K562 (cell line): ENCODE measurements around the gene BAIAP3. TPM values are rescaled to one million over a fixed set of nuclear protein-coding genes. Genes with fewer than 3 reads are reported as not detected.
A peak's percentile ranks its signal among the peaks of the same experiment; 100 is the strongest.

ENCODE experiments used
- CHD1 ChIP-seq: fragments of 200-600 bp; sonication (generic); IDR thresholded peaks from one replicate; pipeline ENCODE4 v1.6.1; 2012; ENCODE audit warnings: mild to moderate bottlenecking, moderate library complexity, low read length, inconsistent platforms
- CXXC5 ChIP-seq: fragments of 250-450 bp; sonication (Bioruptor Pico); IDR thresholded peaks from 2 replicates; pipeline ENCODE4 v1.8.0; 2022; ENCODE audit warnings: inconsistent platforms, mild to moderate bottlenecking, moderate library complexity
- E2F6 ChIP-seq, 2 experiments: IDR thresholded peaks; 2 replicates each; pipeline ENCODE4 v1.6.1; 2011; ENCODE audit warnings: borderline replicate concordance in 1 of 2, control low read depth in 1 of 2, low read depth in 1 of 2, low read length in 1 of 2, mild to moderate bottlenecking in 1 of 2, mixed read lengths in 1 of 2, moderate library complexity in 1 of 2; ENCODE audit not compliant: insufficient read depth in 1 of 2, insufficient read length in 1 of 2, poor library complexity in 1 of 2, severe bottlenecking in 1 of 2; ENCODE audit errors: extremely low read depth in 1 of 2
- ID3 ChIP-seq, 2 experiments: fragments of 250-450 bp in 1 of 2; fragments of 450-650 bp in 1 of 2; sonication (Bioruptor Pico) in 1 of 2; IDR thresholded peaks; 2 replicates each; pipeline versions ENCODE4 v1.6.1 to v1.8.0; 2016 to 2021; ENCODE audit warnings: mild to moderate bottlenecking in 2 of 2, moderate library complexity in 2 of 2, missing compliant biosample characterization in 1 of 2, missing genetic modification characterization in 1 of 2
- MAFF ChIP-seq: IDR thresholded peaks from 2 replicates; pipeline ENCODE4 v1.6.1; 2012; ENCODE audit warnings: low read length, improper control_type of control experiment
- MED1 ChIP-seq: sonication (generic); formaldehyde crosslinking; IDR thresholded peaks from 2 replicates; pipeline ENCODE4 v1.8.1; 2023; ENCODE audit warnings: missing genetic modification reagents, borderline replicate concordance
- PBX2 ChIP-seq, 2 experiments: IDR thresholded peaks in 1 of 2; conservative IDR thresholded peaks in 1 of 2; 2 replicates each; pipeline ENCODE4 v1.6.1; 2016; ENCODE audit warnings: low read depth in 2 of 2, mild to moderate bottlenecking in 1 of 2, missing compliant biosample characterization in 1 of 2, missing genetic modification characterization in 1 of 2, moderate library complexity in 1 of 2
- PCBP1 ChIP-seq: fragments of 200-400 bp; formaldehyde crosslinking; IDR thresholded peaks from 2 replicates; pipeline ENCODE4 v1.6.1; 2018; ENCODE audit warnings: mild to moderate bottlenecking, low read depth, low read length; ENCODE audit not compliant: poor library complexity, severe bottlenecking
- SRSF1 ChIP-seq: fragments of 200-400 bp; formaldehyde crosslinking; IDR thresholded peaks from 2 replicates; pipeline ENCODE4 v1.6.1; 2017; ENCODE audit warnings: mild to moderate bottlenecking, low read depth, low read length, moderate library complexity
- TAF9B ChIP-seq: fragments of 450-650 bp; IDR thresholded peaks from 2 replicates; pipeline ENCODE4 v1.6.1; 2018; ENCODE audit warnings: mild to moderate bottlenecking; ENCODE audit not compliant: partially characterized antibody
- TARDBP ChIP-seq: fragments of 450-650 bp; IDR thresholded peaks from 2 replicates; pipeline ENCODE4 v1.6.1; 2016
- ZC3H8 ChIP-seq: fragments of 450-650 bp; IDR thresholded peaks from 2 replicates; pipeline ENCODE4 v1.6.1; 2017
- ZNF354B ChIP-seq: fragments of 250-450 bp; sonication (Bioruptor Pico); IDR thresholded peaks from 2 replicates; pipeline ENCODE4 v1.4.0; 2020
- polyA plus RNA-seq, 8 experiments: library from polyadenylated mRNA; depleted of rRNA in 4 of 8; stranded (reverse) in 5 of 8; unstranded in 3 of 8; fragments of >200 nt; fragmentation: Nextera tagmentation in 2 of 8; fragmentation: Illumina TruSeq in 1 of 8; extraction: Ambion mirVana in 2 of 8; extraction: Trizol in 1 of 8; gene quantifications; 2 replicates each; pipeline versions ENCODE4 v1.2.1 to v1.2.3, GENCODE V29; 2011 to 2014; ENCODE audit warnings: inconsistent platforms in 1 of 8, missing spikeins in 1 of 8
- total RNA-seq, 7 experiments: library from RNA; depleted of rRNA in 6 of 7; stranded (reverse); fragments of >200 nt in 6 of 7; fragmentation: Illumina TruSeq in 2 of 7; extraction: Trizol in 2 of 7; gene quantifications; 2 replicates each; pipeline versions ENCODE4 v1.2.1 to v1.2.3, GENCODE V29; 2011 to 2021; ENCODE audit warnings: low replicate concordance in 1 of 7
- TF ChIP-seq, protein P1 (sequence below): sonication (generic); formaldehyde crosslinking; IDR thresholded peaks from 2 replicates; pipeline ENCODE4 v1.8.0; 2022; ENCODE audit warnings: mild to moderate bottlenecking, missing genetic modification reagents
- TF ChIP-seq, protein P2 (sequence below), 2 experiments: fragments of 450-650 bp in 1 of 2; sonication (generic) in 1 of 2; formaldehyde crosslinking in 1 of 2; IDR thresholded peaks in 1 of 2; conservative IDR thresholded peaks in 1 of 2; 2 replicates each; pipeline versions ENCODE4 v1.6.1 to v1.8.1; 2016 to 2023; ENCODE audit warnings: mild to moderate bottlenecking in 2 of 2, moderate library complexity in 2 of 2, inconsistent platforms in 1 of 2, missing genetic modification reagents in 1 of 2

The BAIAP3 gene
- total and polyA plus RNA-seq, 9 of the 15 experiments (the other 6 are each of a cell fraction or from before 2014, with no cell fraction given): 0.03 to 4.5 (median 0.57) TPM; not detected in 1

- no peak for TF ChIP-seq ZC3H8
- no peak for TF ChIP-seq ZNF354B
- no peak; the same call in 1 of the 2 replicates for TF ChIP-seq MED1 (CRISPR knock-in tag)
- no peak for TF ChIP-seq TAF9B
- 0 out of 2 replicates have a peak, but pooled peaks have one; percentile 25 for TF ChIP-seq TARDBP
- no peak for TF ChIP-seq PBX2 (CRISPR knock-in tag; IDR thresholded peaks at IDR 0.05; ENCODE audit: low read depth)
- no peak for TF ChIP-seq PBX2 (tag; conservative IDR thresholded peaks at IDR 0.05; ENCODE audit: low read depth)
- TF ChIP-seq ID3 (CRISPR knock-in tag; IDR thresholded peaks at IDR 0.05): no peak
- TF ChIP-seq ID3 (tag; IDR thresholded peaks at IDR 0.05): 0 out of 2 replicates have a peak, but pooled peaks have one; percentile 64
- TF ChIP-seq MAFF: peak; percentile 23; the same call in 1 of the 2 replicates
- TF ChIP-seq, protein P1, sequence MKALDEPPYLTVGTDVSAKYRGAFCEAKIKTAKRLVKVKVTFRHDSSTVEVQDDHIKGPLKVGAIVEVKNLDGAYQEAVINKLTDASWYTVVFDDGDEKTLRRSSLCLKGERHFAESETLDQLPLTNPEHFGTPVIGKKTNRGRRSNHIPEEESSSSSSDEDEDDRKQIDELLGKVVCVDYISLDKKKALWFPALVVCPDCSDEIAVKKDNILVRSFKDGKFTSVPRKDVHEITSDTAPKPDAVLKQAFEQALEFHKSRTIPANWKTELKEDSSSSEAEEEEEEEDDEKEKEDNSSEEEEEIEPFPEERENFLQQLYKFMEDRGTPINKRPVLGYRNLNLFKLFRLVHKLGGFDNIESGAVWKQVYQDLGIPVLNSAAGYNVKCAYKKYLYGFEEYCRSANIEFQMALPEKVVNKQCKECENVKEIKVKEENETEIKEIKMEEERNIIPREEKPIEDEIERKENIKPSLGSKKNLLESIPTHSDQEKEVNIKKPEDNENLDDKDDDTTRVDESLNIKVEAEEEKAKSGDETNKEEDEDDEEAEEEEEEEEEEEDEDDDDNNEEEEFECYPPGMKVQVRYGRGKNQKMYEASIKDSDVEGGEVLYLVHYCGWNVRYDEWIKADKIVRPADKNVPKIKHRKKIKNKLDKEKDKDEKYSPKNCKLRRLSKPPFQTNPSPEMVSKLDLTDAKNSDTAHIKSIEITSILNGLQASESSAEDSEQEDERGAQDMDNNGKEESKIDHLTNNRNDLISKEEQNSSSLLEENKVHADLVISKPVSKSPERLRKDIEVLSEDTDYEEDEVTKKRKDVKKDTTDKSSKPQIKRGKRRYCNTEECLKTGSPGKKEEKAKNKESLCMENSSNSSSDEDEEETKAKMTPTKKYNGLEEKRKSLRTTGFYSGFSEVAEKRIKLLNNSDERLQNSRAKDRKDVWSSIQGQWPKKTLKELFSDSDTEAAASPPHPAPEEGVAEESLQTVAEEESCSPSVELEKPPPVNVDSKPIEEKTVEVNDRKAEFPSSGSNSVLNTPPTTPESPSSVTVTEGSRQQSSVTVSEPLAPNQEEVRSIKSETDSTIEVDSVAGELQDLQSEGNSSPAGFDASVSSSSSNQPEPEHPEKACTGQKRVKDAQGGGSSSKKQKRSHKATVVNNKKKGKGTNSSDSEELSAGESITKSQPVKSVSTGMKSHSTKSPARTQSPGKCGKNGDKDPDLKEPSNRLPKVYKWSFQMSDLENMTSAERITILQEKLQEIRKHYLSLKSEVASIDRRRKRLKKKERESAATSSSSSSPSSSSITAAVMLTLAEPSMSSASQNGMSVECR (CRISPR knock-in tag): no peak; the same call in 1 of the 2 replicates
- peak; percentile 89 for TF ChIP-seq PCBP1
- no peak for TF ChIP-seq SRSF1
- TF ChIP-seq CXXC5: peak; percentile 89
- peak; percentile 51 to 91 for TF ChIP-seq E2F6 (IDR thresholded peaks at IDR 0.05; ENCODE audit: borderline replicate concordance in 1 of 2, extremely low read depth in 1 of 2, insufficient read depth in 1 of 2, insufficient read length in 1 of 2, low read depth in 1 of 2, low read length in 1 of 2, poor library complexity in 1 of 2, severe bottlenecking in 1 of 2)
- TF ChIP-seq CHD1: no peak
- TF ChIP-seq, protein P2, sequence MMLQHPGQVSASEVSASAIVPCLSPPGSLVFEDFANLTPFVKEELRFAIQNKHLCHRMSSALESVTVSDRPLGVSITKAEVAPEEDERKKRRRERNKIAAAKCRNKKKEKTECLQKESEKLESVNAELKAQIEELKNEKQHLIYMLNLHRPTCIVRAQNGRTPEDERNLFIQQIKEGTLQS (IDR thresholded peaks at IDR 0.05): no peak
- TF ChIP-seq, protein P2 (CRISPR knock-in tag; conservative IDR thresholded peaks at IDR 0.05): 0 out of 2 replicates have a peak, but pooled peaks have one; percentile 3
Observed at GRCh38 chr16:1379304-1380076, 46.0 kb downstream of the BAIAP3 start (continued).
